T-helper 1 cell (primary cell): Measurements from ENCODE around the gene FXYD4.
"Not testable (repeated sequence)": the region's sequence is repeated elsewhere in the genome, so short reads cannot be mapped to it uniquely, and the experiment has no call there.

Source experiments
- DNase-seq, 5 donors: peaks; one replicate each; pipeline ENCODE4 v3.0.0-alpha.2; 2012 to 2020

The FXYD4 gene

DNA sequence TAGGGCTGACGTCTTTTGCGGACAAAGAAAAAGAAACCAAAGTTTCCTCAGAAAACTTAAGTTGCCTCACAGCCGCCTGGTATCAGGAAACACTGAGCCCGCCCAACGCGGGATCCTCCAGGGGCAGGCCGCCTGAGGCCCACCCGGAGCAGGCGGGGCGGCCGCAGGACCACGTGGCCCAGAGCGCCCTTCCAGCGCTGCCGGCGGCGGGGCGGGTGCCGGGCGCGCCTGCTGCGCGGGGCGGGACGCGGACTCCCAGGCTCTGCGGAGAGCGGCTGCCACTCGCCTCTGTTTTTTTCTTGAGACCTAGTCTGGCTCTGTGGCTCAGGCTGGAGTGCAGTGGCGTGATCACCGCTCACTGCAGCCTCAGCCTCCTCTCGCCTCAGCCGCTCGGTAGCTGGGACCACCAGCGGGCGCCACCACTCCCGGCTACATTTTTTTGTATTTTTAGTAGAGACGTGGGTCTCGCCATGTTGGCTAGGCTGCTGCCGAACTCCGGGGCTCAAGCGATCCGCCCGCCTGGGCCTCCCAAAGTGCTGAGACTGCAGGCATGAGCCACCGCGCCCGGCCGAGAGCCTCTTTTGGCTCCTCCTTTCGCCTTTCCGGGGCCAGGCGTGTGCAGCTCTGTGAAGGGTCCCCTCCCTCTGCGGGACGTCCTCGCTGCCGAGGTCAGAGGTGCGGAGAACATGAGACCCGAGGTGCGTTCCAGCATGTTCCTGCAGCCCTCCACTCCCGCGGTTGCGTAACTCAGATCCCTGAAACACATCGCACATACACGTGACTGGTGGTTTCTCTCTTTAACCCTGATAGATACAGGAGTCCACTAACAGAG, 49.1 kb downstream of the FXYD4 start:
- peak; percentile 64 to 87 (median 69) for DNase-seq

DNA sequence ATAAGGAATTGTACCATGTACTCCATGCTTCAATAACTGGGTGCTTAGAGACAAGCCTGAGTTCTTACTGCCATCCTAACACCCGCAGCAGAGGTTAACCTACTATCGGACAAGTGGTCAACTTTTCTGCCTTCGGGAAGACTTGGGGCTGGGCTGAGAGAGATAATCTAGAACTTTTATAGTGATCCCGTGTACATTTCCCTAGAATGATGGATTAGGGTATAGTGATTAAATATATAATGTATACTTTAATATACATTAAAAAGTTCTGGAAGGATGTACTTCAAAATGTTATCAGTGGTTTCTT, 49.7 kb downstream of the FXYD4 start:
- no peak for DNase-seq

DNA sequence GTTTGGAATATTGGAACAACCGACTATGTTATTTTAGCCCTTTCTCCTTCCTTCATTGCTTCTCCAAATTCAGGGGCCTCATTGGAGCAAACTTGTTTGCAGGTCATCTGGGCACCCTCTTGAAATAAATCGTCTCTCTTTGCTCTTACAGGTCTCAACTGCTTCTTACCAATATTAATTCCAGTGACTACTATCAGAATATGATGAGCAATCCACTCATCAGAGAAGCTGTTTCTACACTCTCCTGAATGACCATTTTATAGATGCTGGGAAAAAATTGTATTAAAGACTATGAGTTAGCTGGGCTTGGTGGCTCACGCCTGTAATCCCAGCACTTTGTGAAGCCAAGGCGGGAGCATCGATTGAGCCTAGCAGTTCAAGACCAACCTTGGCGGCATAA, 50.1 kb downstream of the FXYD4 start:
- DNase-seq = no peak

DNA sequence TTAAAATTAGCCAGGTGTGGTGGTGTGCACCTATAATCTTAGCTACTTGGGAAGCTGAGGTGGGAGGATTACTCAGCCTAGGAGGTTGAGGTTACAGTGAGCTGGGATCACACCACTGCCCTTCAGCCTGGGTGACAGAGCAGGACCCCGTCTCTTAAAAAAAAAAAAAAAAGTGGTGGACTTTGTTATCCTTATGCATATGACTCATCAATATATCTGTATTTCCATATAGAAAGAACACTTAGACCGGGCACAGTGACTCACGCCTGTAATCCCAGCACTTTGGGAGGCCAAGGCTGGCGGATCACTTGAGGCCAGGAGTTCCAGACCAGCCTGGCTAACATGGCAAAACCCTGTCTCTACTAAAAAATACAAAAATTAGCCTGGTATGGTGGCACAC, 50.5 kb downstream of the FXYD4 start:
- not testable (repeated sequence) for DNase-seq

DNA sequence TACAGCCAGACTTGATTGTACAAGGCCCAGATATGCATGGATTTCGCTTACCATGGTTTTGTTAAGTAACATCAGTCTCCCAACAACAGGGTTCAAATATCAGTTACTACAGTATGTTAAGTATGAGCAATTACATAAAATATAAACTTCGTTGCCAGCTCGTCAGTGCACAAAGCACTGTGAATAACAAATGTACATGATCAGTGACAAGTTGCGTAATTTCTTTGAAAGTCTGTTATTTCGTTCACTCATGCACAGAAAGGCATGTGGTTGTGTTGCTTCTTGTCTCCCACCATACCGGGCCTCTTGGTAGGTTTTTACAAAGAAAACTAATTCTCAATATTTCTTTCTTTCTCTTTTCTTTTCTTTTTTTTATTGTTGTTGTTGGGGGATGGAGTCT, 53.0 kb downstream of the FXYD4 start:
- DNase-seq = no peak
